GM12878 (cell line): ENCODE data around the gene PPDPF. TPM values are rescaled to one million over a fixed set of nuclear protein-coding genes. Genes with fewer than 3 reads are reported as not detected.

Experiments used
- ATAC-seq: fragments of 200-7000 bp; cut with Tn5 transposase; 3 replicates; pipeline ENCODE4 v1.9.1; 2020; ENCODE audit warnings: mild to moderate bottlenecking, moderate library complexity
- BruUV-seq: library from RNA; stranded (reverse); fragments of 400-500 nt; replicated peaks from 2 replicates; lab custom pipeline; 2021; lab: Mats Ljungman, UMichigan
- CTCF ChIA-PET: fragments of 300-600 bp; sonication (Branson Sonifier 250); formaldehyde crosslinking; extraction: SDS; loops from one replicate; lab custom pipeline; 2021; ENCODE audit warnings: inconsistent platforms; lab: Yijun Ruan, JAX
- POLR2A ChIA-PET: fragments of 350-600 bp; formaldehyde crosslinking; extraction: SDS; loops from one replicate; lab custom pipeline; 2021; ENCODE audit warnings: inconsistent platforms; lab: Charles Lee
- RAD21 ChIA-PET: fragments of 300-600 bp; sonication (Branson Sonifier 250); formaldehyde crosslinking; loops from one replicate; lab custom pipeline; 2023; ENCODE audit warnings: antibody characterized with exemption; ENCODE audit not compliant: unreplicated experiment; lab: Charles Lee
- SMC1A ChIA-PET: fragments of 300-600 bp; sonication (Branson Sonifier 250); formaldehyde crosslinking; loops from one replicate; lab custom pipeline; 2023; ENCODE audit not compliant: unreplicated experiment, uncharacterized antibody; lab: Charles Lee
- DNase-seq: peaks from one replicate; pipeline ENCODE4 v3.0.0-alpha.2; 2011; ENCODE audit warnings: low read depth, low spot score
- FAIRE-seq: peaks from 3 replicates; lab custom pipeline; 2011; peaks lifted over from hg19 to GRCh38; lab: Jason Lieb, UNC
- H2AFZ ChIP-seq: 2 replicates; pipeline ENCODE4 v1.6.0; 2011; ENCODE audit warnings: low read depth, low read length, control low read depth; ENCODE audit not compliant: control insufficient read depth
- H3K27ac ChIP-seq: 2 replicates; pipeline ENCODE4 v1.5.1; 2011; ENCODE audit warnings: control low read depth; ENCODE audit not compliant: control insufficient read depth, insufficient read depth
- H3K27me3 ChIP-seq, 2 experiments: replicated peaks in 1 of 2; 2 replicates each; pipeline versions ENCODE4 v1.6.0 to v1.6.1; 2011; ENCODE audit warnings: low read length in 1 of 2; ENCODE audit not compliant: control insufficient read depth in 2 of 2, insufficient read depth in 2 of 2
- H3K36me3 ChIP-seq, 2 experiments: 2 replicates each; pipeline ENCODE4 v1.5.1; 2011; ENCODE audit warnings: low read length in 1 of 2; ENCODE audit not compliant: control insufficient read depth in 2 of 2, insufficient read depth in 2 of 2
- H3K4me1 ChIP-seq: 2 replicates; pipeline ENCODE4 v1.6.1; 2011; ENCODE audit warnings: mild to moderate bottlenecking, low read length, moderate library complexity, mixed read lengths; ENCODE audit not compliant: control insufficient read depth, insufficient read depth
- H3K4me2 ChIP-seq: 2 replicates; pipeline ENCODE4 v1.6.0; 2011; ENCODE audit warnings: control low read depth; ENCODE audit not compliant: control insufficient read depth, insufficient read depth
- H3K4me3 ChIP-seq: fragments of 200-600 bp; sonication (generic); 2 replicates; pipeline ENCODE4 v1.5.1; 2016
- H3K79me2 ChIP-seq: 2 replicates; pipeline ENCODE4 v1.6.0; 2011; ENCODE audit warnings: low read length; ENCODE audit not compliant: control insufficient read depth, insufficient read depth
- H3K9ac ChIP-seq: 2 replicates; pipeline ENCODE4 v1.8.0; 2011; ENCODE audit warnings: low read length, control low read depth, mixed read lengths; ENCODE audit not compliant: control insufficient read depth, insufficient read depth
- H3K9me3 ChIP-seq: replicated peaks from 3 replicates; pipeline ENCODE4 v1.5.1; 2011; ENCODE audit warnings: mild to moderate bottlenecking, low read length; ENCODE audit not compliant: control insufficient read depth, insufficient read depth
- H4K20me1 ChIP-seq: 2 replicates; pipeline ENCODE4 v1.6.0; 2011; ENCODE audit not compliant: control insufficient read depth, insufficient read depth
- BHLHE40 ChIP-seq, 2 experiments: fragments of 450-650 bp in 1 of 2; IDR thresholded peaks; 2 replicates each; pipeline ENCODE4 v1.6.1; 2011 to 2017; ENCODE audit warnings: low read depth in 2 of 2, borderline replicate concordance in 1 of 2, improper control_type of control experiment in 1 of 2, low read length in 1 of 2, mild to moderate bottlenecking in 1 of 2
- CBX3 ChIP-seq: fragments of 200-600 bp; sonication (generic); IDR thresholded peaks from 2 replicates; pipeline ENCODE4 v1.6.1; 2016; ENCODE audit warnings: low read depth, borderline replicate concordance
- CHD1 ChIP-seq: IDR thresholded peaks from 2 replicates; pipeline ENCODE4 v1.6.1; 2012; ENCODE audit warnings: low read depth, low read length, improper control_type of control experiment
- CHD2 ChIP-seq: IDR thresholded peaks from 2 replicates; pipeline ENCODE4 v1.6.1; 2011; ENCODE audit warnings: low read depth, low read length, improper control_type of control experiment, borderline replicate concordance
- DPF2 ChIP-seq: fragments of 450-650 bp; IDR thresholded peaks from 2 replicates; pipeline ENCODE4 v1.6.1; 2017; ENCODE audit warnings: mild to moderate bottlenecking
- E2F8 ChIP-seq: fragments of 450-650 bp; IDR thresholded peaks from 2 replicates; pipeline ENCODE4 v1.6.1; 2018; ENCODE audit warnings: mild to moderate bottlenecking, low read depth, moderate library complexity; ENCODE audit not compliant: partially characterized antibody
- HDGF ChIP-seq: fragments of 450-650 bp; IDR thresholded peaks from 2 replicates; pipeline ENCODE4 v1.6.1; 2016; ENCODE audit warnings: antibody characterized with exemption
- IKZF2 ChIP-seq, 2 experiments: fragments of 450-650 bp; IDR thresholded peaks; 2 replicates each; pipeline ENCODE4 v1.6.1; 2017; ENCODE audit warnings: mild to moderate bottlenecking in 2 of 2, moderate library complexity in 2 of 2
- NFYA ChIP-seq: IDR thresholded peaks from 2 replicates; pipeline ENCODE4 v1.6.1; 2011; ENCODE audit warnings: low read depth, mild to moderate bottlenecking, low read length, improper control_type of control experiment, borderline replicate concordance
- PKNOX1 ChIP-seq: fragments of 450-650 bp; IDR thresholded peaks from 2 replicates; pipeline ENCODE4 v1.6.1; 2016; ENCODE audit warnings: mild to moderate bottlenecking
- RCOR1 ChIP-seq: conservative IDR thresholded peaks from 2 replicates; pipeline ENCODE4 v1.6.1; 2012; ENCODE audit warnings: low read depth, low read length, improper control_type of control experiment
- SIN3A ChIP-seq: IDR thresholded peaks from 2 replicates; pipeline ENCODE4 v1.6.1; 2012; ENCODE audit warnings: low read depth, low read length, improper control_type of control experiment
- SIX5 ChIP-seq: IDR thresholded peaks from 2 replicates; pipeline ENCODE4 v1.6.1; 2011; ENCODE audit warnings: mild to moderate bottlenecking, low read depth, low read length, moderate library complexity; ENCODE audit not compliant: severe bottlenecking
- USF1 ChIP-seq: IDR thresholded peaks from 2 replicates; pipeline ENCODE4 v1.6.1; 2011; ENCODE audit warnings: borderline replicate concordance, low read depth, mild to moderate bottlenecking, moderate library complexity, mixed read lengths, low read length; ENCODE audit not compliant: insufficient read depth; ENCODE audit errors: extremely low read length
- ZZZ3 ChIP-seq: IDR thresholded peaks from 2 replicates; pipeline ENCODE4 v1.6.1; 2011; ENCODE audit warnings: low read depth; ENCODE audit not compliant: control insufficient read depth, insufficient read length
- WGBS: methylation state at CpG from one replicate; pipeline ENCODE4 v1.1.6; 2016; ENCODE audit warnings: low lambda C conversion rate; ENCODE audit not compliant: insufficient replicate concordance, insufficient coverage; ENCODE audit errors: missing lambda C conversion rate; 5-methylcytosine and 5-hydroxymethylcytosine counted together
- in situ Hi-C: fragments of 300-500 bp; cut with MboI; formaldehyde crosslinking; loops from 9 replicates; pipeline ENCODE4 v1.14.3; 2018; ENCODE audit warnings: mixed read lengths
- intact Hi-C: fragments of 100-400 bp; cut with micrococcal nuclease; formaldehyde crosslinking; loops from one replicate; pipeline ENCODE4 v1.14.2; 2022; ENCODE audit not compliant: unreplicated experiment
- polyA plus RNA-seq, 11 experiments: library from polyadenylated mRNA; depleted of rRNA in 4 of 11; unstranded in 6 of 11; stranded (reverse) in 5 of 11; fragments of >200 nt; fragmentation: Nextera tagmentation in 4 of 11; fragmentation: Illumina TruSeq in 1 of 11; extraction: Ambion mirVana in 4 of 11; extraction: Trizol in 1 of 11; gene quantifications; 1 replicate in 1 of 11; 2 replicates in 10 of 11; pipeline versions ENCODE4 v1.2.1 to v1.2.3, GENCODE V29; 2011 to 2016; ENCODE audit warnings: inconsistent platforms in 2 of 11, missing spikeins in 2 of 11, low read depth in 1 of 11
- total RNA-seq, 4 experiments: library from RNA; depleted of rRNA in 3 of 4; stranded (reverse); fragments of >200 nt in 3 of 4; fragmentation: Illumina TruSeq in 1 of 4; extraction: Trizol in 1 of 4; gene quantifications; 2 replicates each; pipeline versions ENCODE4 v1.2.1 to v1.2.3, GENCODE V29; 2013 to 2021
- TF ChIP-seq, protein P1 (sequence below): fragments of 450-650 bp; IDR thresholded peaks from 2 replicates; pipeline ENCODE4 v1.6.1; 2017; ENCODE audit warnings: low read depth, mild to moderate bottlenecking, moderate library complexity

The PPDPF gene
- total and polyA plus RNA-seq, 10 of the 15 experiments (the other 5 are each of a cell fraction or from before 2014, with no cell fraction given) = 0.32 to 154 (median 22.8) TPM

GRCh38 chr20:63541371-63541770 lies 20.8 kb downstream of the PPDPF start:
- no TSS peak for BruUV-seq
- intact Hi-C loops = no loop called here
- Histone ChIP-seq H3K4me1 (peaks cover 26% of the 10 kb centered on the region), H3K27ac (no peak overlapping the region), H3K4me2 (no peak overlapping the region), H3K9me3 (no peaks in the 10 kb centered on the region), H3K36me3 (no peaks in the 10 kb centered on the region), H2AFZ (no peak overlapping the region), H3K79me2 (no peaks in the 10 kb centered on the region), H3K27me3 (no peaks in the 10 kb centered on the region), H3K9ac (no peak overlapping the region), H4K20me1 (no peaks in the 10 kb centered on the region), H3K4me3 (no peak overlapping the region)
- RAD21 ChIA-PET = interaction anchor here (0.8 kb wide), 1 partner anchor 11 kb away, joined by 3 read pairs; no protein-coding TSS in a partner anchor
- CTCF ChIA-PET = no interaction called here
- in situ Hi-C loops = no loop called here
- ATAC-seq = no peak
- TF ChIP-seq CHD2 (no peak), ZZZ3 (no peak), E2F8 (no peak), BHLHE40 (IDR thresholded peaks at IDR 0.05; ENCODE audit: borderline replicate concordance in 1 of 2, low read depth in 2 of 2, low read length in 1 of 2) (no peak), RCOR1 (no peak), CBX3 (no peak), SIX5 (no peak), CHD1 (no peak), PKNOX1 (no peak), HDGF (no peak), IKZF2 (IDR thresholded peaks at IDR 0.05) (no peak), SIN3A (no peak), DPF2 (no peak), NFYA (no peak), USF1 (no peak)
- TF ChIP-seq, protein P1, sequence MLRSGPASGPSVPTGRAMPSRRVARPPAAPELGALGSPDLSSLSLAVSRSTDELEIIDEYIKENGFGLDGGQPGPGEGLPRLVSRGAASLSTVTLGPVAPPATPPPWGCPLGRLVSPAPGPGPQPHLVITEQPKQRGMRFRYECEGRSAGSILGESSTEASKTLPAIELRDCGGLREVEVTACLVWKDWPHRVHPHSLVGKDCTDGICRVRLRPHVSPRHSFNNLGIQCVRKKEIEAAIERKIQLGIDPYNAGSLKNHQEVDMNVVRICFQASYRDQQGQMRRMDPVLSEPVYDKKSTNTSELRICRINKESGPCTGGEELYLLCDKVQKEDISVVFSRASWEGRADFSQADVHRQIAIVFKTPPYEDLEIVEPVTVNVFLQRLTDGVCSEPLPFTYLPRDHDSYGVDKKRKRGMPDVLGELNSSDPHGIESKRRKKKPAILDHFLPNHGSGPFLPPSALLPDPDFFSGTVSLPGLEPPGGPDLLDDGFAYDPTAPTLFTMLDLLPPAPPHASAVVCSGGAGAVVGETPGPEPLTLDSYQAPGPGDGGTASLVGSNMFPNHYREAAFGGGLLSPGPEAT = no peak
- SMC1A ChIA-PET = no interaction called here
- no peak for DNase-seq
- POLR2A ChIA-PET = no interaction called here
- FAIRE-seq = no peak
- WGBS = 93% methylated on average over 28 of the region's 28 CpGs
